Body of pancreas (tissue), 4 donors: ENCODE measurements around the gene MRE11. TPM values are rescaled to one million over a fixed set of nuclear protein-coding genes. Genes with fewer than 3 reads are reported as not detected.

Source experiments
- ATAC-seq: fragments of 150-250 bp; one replicate; pipeline ENCODE4 v1.9.1; 2016
- DNase-seq, 4 donors: peaks; one replicate each; pipeline ENCODE4 v3.0.0-alpha.2; 2019
- H3K27ac ChIP-seq, 4 donors: fragments of 200-600 bp; sonication (generic); 1 replicate in 3 of 4; 2 replicates in 1 of 4; pipeline versions ENCODE4 v1.5.1 to v1.6.1; 2016 to 2019; ENCODE audit warnings: mild to moderate bottlenecking in 1 of 4, mixed read lengths in 1 of 4, moderate library complexity in 1 of 4
- H3K27me3 ChIP-seq, 2 donors: fragments of 200-600 bp; sonication (generic); one replicate each; pipeline ENCODE4 v1.6.0; 2016; ENCODE audit warnings: mild to moderate bottlenecking in 1 of 2
- H3K36me3 ChIP-seq, 2 donors: fragments of 200-600 bp; sonication (generic); replicated peaks in 1 of 2; 2 replicates each; pipeline ENCODE4 v1.5.1; 2016; ENCODE audit warnings: low read depth in 2 of 2; ENCODE audit not compliant: insufficient read depth in 1 of 2
- H3K4me1 ChIP-seq: fragments of 200-600 bp; sonication (generic); one replicate; pipeline ENCODE4 v1.6.0; 2016
- H3K4me3 ChIP-seq, 2 donors: fragments of 200-600 bp; sonication (generic); 1 replicate in 1 of 2; 2 replicates in 1 of 2; pipeline ENCODE4 v1.5.1; 2016 to 2019
- H3K9me3 ChIP-seq, 3 donors: fragments of 200-600 bp; sonication (generic); 1 replicate in 2 of 3; 2 replicates in 1 of 3; pipeline ENCODE4 v1.5.1; 2016
- POLR2A ChIP-seq, 3 donors: fragments of 450-650 bp; IDR thresholded peaks; one replicate each; pipeline ENCODE4 v1.6.1; 2016; ENCODE audit warnings: antibody characterized with exemption in 3 of 3, mild to moderate bottlenecking in 2 of 3
- WGBS, 2 donors: methylation state at CpG; one replicate each; pipeline ENCODE4 v1.1.5; 2017; 5-methylcytosine and 5-hydroxymethylcytosine counted together
- intact Hi-C: fragments of 100-400 bp; cut with DNase I; formaldehyde crosslinking; loops from one replicate; pipeline ENCODE4 v1.15.1; 2023
- total RNA-seq, 2 donors: library from RNA; depleted of rRNA; stranded (reverse); fragments of >200 nt; gene quantifications; one replicate each; pipeline ENCODE4 v1.1.0, GENCODE V29; 2016
- TF ChIP-seq, protein P1 (sequence below), 7 experiments: fragments of 450-650 bp in 4 of 7; fragments of 200-600 bp in 3 of 7; sonication (generic) in 3 of 7; IDR thresholded peaks; one replicate each; pipeline ENCODE4 v1.5.1; 2016 to 2019; ENCODE audit warnings: antibody characterized with exemption in 7 of 7

The MRE11 gene
- total RNA-seq, 2 donors from 2014 or later: 9.2 to 18.9 TPM

DNA sequence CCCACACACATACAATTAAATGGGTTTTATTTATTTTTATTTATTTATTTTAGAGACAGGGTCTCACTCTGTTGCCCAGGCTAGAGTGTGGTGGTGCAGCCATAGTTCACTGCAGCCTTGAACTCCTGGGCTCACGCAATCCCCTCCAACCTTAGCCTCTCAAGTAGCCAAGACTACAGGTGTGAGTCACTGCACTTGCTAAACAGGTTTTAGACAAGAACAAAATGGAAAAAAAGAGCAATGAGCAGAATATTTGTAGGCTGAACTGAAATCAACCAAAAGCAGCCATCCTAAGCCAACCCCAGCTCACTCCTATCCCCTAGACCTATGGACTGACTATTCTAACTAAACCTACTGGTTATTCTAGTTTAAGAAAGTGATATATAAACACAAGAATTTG is 37.8 kb downstream of the MRE11 start:
- H3K4me1 ChIP-seq: no peaks in the 10 kb centered on the region
- ATAC-seq (no peak), DNase-seq (peak in 2 of 4 donors; percentile 10 to 16)
- no peaks in the 10 kb centered on the region for H3K27me3 ChIP-seq
- peaks cover 0 to 5% of the 10 kb centered on the region in 2 donors for H3K36me3 ChIP-seq
- H3K4me3 ChIP-seq: no peak overlapping the region
- 58 to 62% methylated on average over 1 of the region's 1 CpG for WGBS, 2 donors
- no peak overlapping the region for H3K27ac ChIP-seq
- TF ChIP-seq POLR2A (IDR thresholded peaks at IDR 0.05): no peak
- TF ChIP-seq, protein P1, sequence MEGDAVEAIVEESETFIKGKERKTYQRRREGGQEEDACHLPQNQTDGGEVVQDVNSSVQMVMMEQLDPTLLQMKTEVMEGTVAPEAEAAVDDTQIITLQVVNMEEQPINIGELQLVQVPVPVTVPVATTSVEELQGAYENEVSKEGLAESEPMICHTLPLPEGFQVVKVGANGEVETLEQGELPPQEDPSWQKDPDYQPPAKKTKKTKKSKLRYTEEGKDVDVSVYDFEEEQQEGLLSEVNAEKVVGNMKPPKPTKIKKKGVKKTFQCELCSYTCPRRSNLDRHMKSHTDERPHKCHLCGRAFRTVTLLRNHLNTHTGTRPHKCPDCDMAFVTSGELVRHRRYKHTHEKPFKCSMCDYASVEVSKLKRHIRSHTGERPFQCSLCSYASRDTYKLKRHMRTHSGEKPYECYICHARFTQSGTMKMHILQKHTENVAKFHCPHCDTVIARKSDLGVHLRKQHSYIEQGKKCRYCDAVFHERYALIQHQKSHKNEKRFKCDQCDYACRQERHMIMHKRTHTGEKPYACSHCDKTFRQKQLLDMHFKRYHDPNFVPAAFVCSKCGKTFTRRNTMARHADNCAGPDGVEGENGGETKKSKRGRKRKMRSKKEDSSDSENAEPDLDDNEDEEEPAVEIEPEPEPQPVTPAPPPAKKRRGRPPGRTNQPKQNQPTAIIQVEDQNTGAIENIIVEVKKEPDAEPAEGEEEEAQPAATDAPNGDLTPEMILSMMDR (IDR thresholded peaks at IDR 0.05): no peak
- intact Hi-C loops: no loop called here
- no peaks in the 10 kb centered on the region for H3K9me3 ChIP-seq

DNA sequence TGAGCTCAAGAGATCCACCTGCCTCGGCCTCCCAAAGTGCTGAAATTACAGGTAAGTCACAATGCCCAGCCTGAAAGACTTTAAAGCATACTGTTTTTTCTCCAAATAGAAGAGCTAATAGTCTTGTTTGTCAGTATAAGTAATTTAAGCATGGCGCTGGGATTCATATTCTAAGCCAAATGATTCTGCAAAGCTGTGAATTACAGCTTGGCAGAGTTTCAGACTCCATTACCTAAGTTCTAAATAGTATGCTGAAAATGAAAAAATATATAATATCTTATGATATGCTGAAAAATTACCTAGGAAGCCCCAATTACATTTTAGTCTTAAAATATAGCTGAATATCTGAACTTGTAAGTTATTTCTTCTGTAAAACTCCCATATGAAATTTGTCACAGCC is 39.3 kb downstream of the MRE11 start:
- Histone ChIP-seq H3K27me3 (no peaks in the 10 kb centered on the region), H3K36me3 (peaks cover 0 to 4% of the 10 kb centered on the region in 2 donors), H3K9me3 (no peaks in the 10 kb centered on the region), H3K4me1 (peaks cover 9% of the 10 kb centered on the region), H3K4me3 (no peak overlapping the region), H3K27ac (no peak overlapping the region)
- intact Hi-C loops: no loop called here
- no peak for DNase-seq
- TF ChIP-seq, protein P1 (IDR thresholded peaks at IDR 0.05): no peak
- TF ChIP-seq POLR2A (IDR thresholded peaks at IDR 0.05): no peak
- no peak for ATAC-seq
- WGBS, 2 donors: 93% methylated on average over 2 of the region's 2 CpGs

DNA sequence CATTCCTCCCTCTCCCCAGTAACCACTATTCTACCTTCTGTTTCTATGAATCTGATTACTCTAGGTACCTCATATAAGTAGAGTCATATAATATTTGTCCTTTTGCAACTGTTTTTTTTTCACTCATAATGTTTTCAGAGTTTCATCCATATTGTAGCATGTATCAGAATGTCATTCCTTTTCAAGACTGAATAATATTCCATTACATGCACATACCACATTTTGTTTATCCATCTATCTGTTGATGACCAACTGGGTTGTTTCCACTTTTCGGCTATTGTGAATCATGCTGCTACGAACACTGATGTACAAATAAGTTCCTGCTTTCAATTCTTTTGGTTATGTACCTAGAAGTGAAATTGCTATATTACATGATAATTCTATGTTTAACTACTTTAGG is 40.7 kb downstream of the MRE11 start:
- intact Hi-C loops: no loop called here
- 97 to 100% methylated on average over 2 of the region's 2 CpGs for WGBS, 2 donors
- no peak for ATAC-seq

DNA sequence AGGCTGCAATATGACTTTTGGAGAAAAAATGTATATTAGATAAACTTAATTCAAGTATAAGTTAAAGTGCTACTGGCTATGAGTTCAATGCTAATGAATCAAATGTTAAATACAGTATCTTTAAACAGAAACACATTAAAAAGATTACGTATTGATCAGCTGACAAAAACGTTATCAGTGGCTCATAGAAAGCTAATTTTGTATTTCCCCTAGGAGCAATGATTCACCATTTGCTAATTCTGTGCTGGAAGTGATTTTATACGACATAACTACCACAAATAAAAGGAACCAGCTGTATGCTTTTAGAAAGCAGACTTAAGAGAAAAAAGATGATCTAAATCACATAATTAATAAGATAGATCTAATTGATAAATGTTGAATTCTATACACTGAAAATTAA is 43.6 kb downstream of the MRE11 start:
- H3K4me3 ChIP-seq: no peak overlapping the region
- H3K4me1 ChIP-seq: peaks cover 9% of the 10 kb centered on the region
- no peaks in the 10 kb centered on the region for H3K27me3 ChIP-seq
- H3K36me3 ChIP-seq: peaks cover 0 to 4% of the 10 kb centered on the region in 2 donors
- no peak overlapping the region for H3K27ac ChIP-seq
- TF ChIP-seq POLR2A (IDR thresholded peaks at IDR 0.05): no peak
- TF ChIP-seq, protein P1 (IDR thresholded peaks at IDR 0.05): no peak
- ATAC-seq: no peak
- no peaks in the 10 kb centered on the region for H3K9me3 ChIP-seq
- no peak for DNase-seq
- WGBS, 2 donors: 29 to 30% methylated on average over 3 of the region's 3 CpGs
- intact Hi-C loops: no loop called here

More for the DNA sequence above, 40.7 kb downstream of the MRE11 start:
- H3K27ac ChIP-seq: no peak overlapping the region
- H3K4me1 ChIP-seq: peaks cover 9% of the 10 kb centered on the region
- H3K27me3 ChIP-seq: no peaks in the 10 kb centered on the region
- H3K9me3 ChIP-seq: no peaks in the 10 kb centered on the region
- H3K36me3 ChIP-seq: peaks cover 0 to 2% of the 10 kb centered on the region in 2 donors
- no peak overlapping the region for H3K4me3 ChIP-seq
- TF ChIP-seq, protein P1 (IDR thresholded peaks at IDR 0.05): no peak
- TF ChIP-seq POLR2A (IDR thresholded peaks at IDR 0.05): no peak
- no peak for DNase-seq

DNA sequence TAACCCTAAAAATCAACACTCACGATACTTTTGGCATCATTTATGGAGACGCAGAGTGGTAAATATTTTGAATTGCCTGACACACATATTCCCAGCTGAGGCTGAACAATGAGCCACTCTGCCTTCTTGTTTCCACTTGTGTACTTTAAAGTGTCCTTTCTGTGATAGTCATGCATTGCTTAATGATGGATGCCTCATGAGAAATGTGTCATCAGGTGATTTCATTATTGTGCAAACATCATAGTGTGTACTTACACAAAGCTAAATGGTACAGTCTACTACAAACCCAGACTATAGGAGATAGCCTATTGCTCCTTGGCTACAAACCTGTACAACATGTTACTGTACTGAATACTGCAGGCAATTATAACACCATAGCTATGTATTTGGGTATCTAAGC is 44.2 kb downstream of the MRE11 start:
- peaks cover 0 to 4% of the 10 kb centered on the region in 2 donors for H3K36me3 ChIP-seq
- no peak overlapping the region for H3K4me3 ChIP-seq
- TF ChIP-seq POLR2A (IDR thresholded peaks at IDR 0.05): no peak
- TF ChIP-seq, protein P1 (IDR thresholded peaks at IDR 0.05): no peak
- H3K27me3 ChIP-seq: no peaks in the 10 kb centered on the region
- WGBS, 2 donors: 27 to 35% methylated on average over 2 of the region's 2 CpGs
- H3K27ac ChIP-seq: no peak overlapping the region
- peaks cover 9% of the 10 kb centered on the region for H3K4me1 ChIP-seq
- DNase-seq (no peak), ATAC-seq (peak; percentile 30)
- intact Hi-C loops: no loop called here
- no peaks in the 10 kb centered on the region for H3K9me3 ChIP-seq
